ENCODE data around the gene TBX5.

GRCh38 chr12:114335607-114336006, 70.3 kb downstream of the TBX5 start:
- TF ChIP-seq POLR2AphosphoS5 (IDR thresholded peaks at IDR 0.05; ENCODE audit: borderline replicate concordance, low read depth, low read length) (no peak), EZH2 (IDR thresholded peaks at IDR 0.05) (no peak)
